ENCODE data around the gene BAHCC1. TPM values are rescaled to one million over a fixed set of nuclear protein-coding genes. Genes with fewer than 3 reads are reported as not detected.

BAHCC1 gene
- polyA plus RNA-seq, 2 donors = 3.0 to 9.1 TPM

- 69% methylated on average over 18 of the region's 18 CpGs for WGBS, 2 donors
- Histone ChIP-seq H3K9me3 (ENCODE audit: control insufficient read depth in 2 of 2, insufficient read depth in 1 of 2, low read depth in 1 of 2, low read length in 1 of 2) (no peaks in the 10 kb centered on the region), H3K36me3 (ENCODE audit: control insufficient read depth in 2 of 2, insufficient read depth in 2 of 2, low read length in 1 of 2) (no peaks in the 10 kb centered on the region), H3K4me3 (ENCODE audit: low read depth in 1 of 2, low read length in 2 of 2) (peak overlapping the region in 1 of 2 donors; percentile 35), H3K4me1 (ENCODE audit: control insufficient read depth in 2 of 2, insufficient read depth in 2 of 2, low read length in 1 of 2) (peaks cover 8 to 13% of the 10 kb centered on the region in 2 donors), H3K27me3 (ENCODE audit: control insufficient read depth in 1 of 2, insufficient read depth in 2 of 2, low read length in 2 of 2) (no peaks in the 10 kb centered on the region), H3K27ac (ENCODE audit: low read depth in 2 of 2, low read length in 1 of 2) (no peak overlapping the region)
Measured at GRCh38 chr17:81481815-81482505, 86.7 kb downstream of the BAHCC1 start.

DNA sequence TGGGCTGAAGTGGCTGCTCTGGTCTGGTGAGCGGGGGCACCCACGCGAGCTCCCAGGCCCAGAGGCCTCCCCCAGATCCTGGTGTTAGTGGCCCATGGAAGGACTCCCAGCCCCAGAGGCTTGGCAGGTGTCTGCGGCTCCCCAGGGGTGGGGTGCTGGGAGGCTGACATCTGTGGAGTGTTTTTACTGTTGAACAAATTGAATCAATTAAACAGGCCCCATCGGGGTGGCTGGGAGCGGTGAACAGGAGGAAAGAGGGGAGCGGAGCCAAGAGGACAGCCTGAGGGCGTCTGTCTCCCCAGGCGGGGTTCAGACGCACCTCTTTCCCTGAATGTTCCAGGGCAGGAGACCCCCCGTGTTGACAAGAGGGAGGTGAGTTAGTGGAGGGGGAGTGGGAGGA lies 87.4 kb downstream of the BAHCC1 start:
- Histone ChIP-seq H3K27ac (ENCODE audit: low read depth in 2 of 2, low read length in 1 of 2) (no peak overlapping the region), H3K4me1 (ENCODE audit: control insufficient read depth in 2 of 2, insufficient read depth in 2 of 2, low read length in 1 of 2) (peaks cover 11 to 16% of the 10 kb centered on the region in 2 donors)
- 52 to 67% methylated on average over 11 of the region's 11 CpGs for WGBS, 2 donors

GRCh38 chr17:81483085-81483861 lies 88.0 kb downstream of the BAHCC1 start:
- no peaks in the 10 kb centered on the region for H3K27me3 ChIP-seq (ENCODE audit: control insufficient read depth in 1 of 2, insufficient read depth in 2 of 2, low read length in 2 of 2)
- no peaks in the 10 kb centered on the region for H3K36me3 ChIP-seq (ENCODE audit: control insufficient read depth in 2 of 2, insufficient read depth in 2 of 2, low read length in 1 of 2)
- H3K9me3 ChIP-seq (ENCODE audit: control insufficient read depth in 2 of 2, insufficient read depth in 1 of 2, low read depth in 1 of 2, low read length in 1 of 2) = no peaks in the 10 kb centered on the region
- H3K4me3 ChIP-seq (ENCODE audit: low read depth in 1 of 2, low read length in 2 of 2) = peak overlapping the region in 1 of 2 donors; percentile 38
- peaks cover 12 to 17% of the 10 kb centered on the region in 2 donors for H3K4me1 ChIP-seq (ENCODE audit: control insufficient read depth in 2 of 2, insufficient read depth in 2 of 2, low read length in 1 of 2)
- 47 to 70% methylated on average over 29 of the region's 29 CpGs for WGBS, 2 donors
- H3K27ac ChIP-seq (ENCODE audit: low read depth in 2 of 2, low read length in 1 of 2) = no peak overlapping the region

More for the DNA sequence above, 87.4 kb downstream of the BAHCC1 start:
- Histone ChIP-seq H3K27me3 (ENCODE audit: control insufficient read depth in 1 of 2, insufficient read depth in 2 of 2, low read length in 2 of 2) (no peaks in the 10 kb centered on the region), H3K4me3 (ENCODE audit: low read depth in 1 of 2, low read length in 2 of 2) (no peak overlapping the region), H3K9me3 (ENCODE audit: control insufficient read depth in 2 of 2, insufficient read depth in 1 of 2, low read depth in 1 of 2, low read length in 1 of 2) (no peaks in the 10 kb centered on the region), H3K36me3 (ENCODE audit: control insufficient read depth in 2 of 2, insufficient read depth in 2 of 2, low read length in 1 of 2) (no peaks in the 10 kb centered on the region)

- 12 to 13% methylated on average over 20 to 32 of the region's 32 CpGs for WGBS, 2 donors
- H3K4me3 ChIP-seq (ENCODE audit: low read depth in 1 of 2, low read length in 2 of 2) = peak overlapping the region; percentile 5 to 38
- no peaks in the 10 kb centered on the region for H3K36me3 ChIP-seq (ENCODE audit: control insufficient read depth in 2 of 2, insufficient read depth in 2 of 2, low read length in 1 of 2)
- H3K27ac ChIP-seq (ENCODE audit: low read depth in 2 of 2, low read length in 1 of 2) = no peak overlapping the region
- H3K9me3 ChIP-seq (ENCODE audit: control insufficient read depth in 2 of 2, insufficient read depth in 1 of 2, low read depth in 1 of 2, low read length in 1 of 2) = no peaks in the 10 kb centered on the region
- no peaks in the 10 kb centered on the region for H3K27me3 ChIP-seq (ENCODE audit: control insufficient read depth in 1 of 2, insufficient read depth in 2 of 2, low read length in 2 of 2)
- peaks cover 14 to 17% of the 10 kb centered on the region in 2 donors for H3K4me1 ChIP-seq (ENCODE audit: control insufficient read depth in 2 of 2, insufficient read depth in 2 of 2, low read length in 1 of 2)
Measured at GRCh38 chr17:81483862-81484194, 88.6 kb downstream of the BAHCC1 start.

- H3K27ac ChIP-seq (ENCODE audit: low read depth in 2 of 2, low read length in 1 of 2) = no peak overlapping the region
- H3K4me3 ChIP-seq (ENCODE audit: low read depth in 1 of 2, low read length in 2 of 2) = peak overlapping the region; percentile 5 to 38
- H3K4me1 ChIP-seq (ENCODE audit: control insufficient read depth in 2 of 2, insufficient read depth in 2 of 2, low read length in 1 of 2) = peaks cover 14 to 17% of the 10 kb centered on the region in 2 donors
- no peaks in the 10 kb centered on the region for H3K27me3 ChIP-seq (ENCODE audit: control insufficient read depth in 1 of 2, insufficient read depth in 2 of 2, low read length in 2 of 2)
- WGBS, 2 donors = 5 to 6% methylated on average over 53 to 60 of the region's 60 CpGs
- no peaks in the 10 kb centered on the region for H3K9me3 ChIP-seq (ENCODE audit: control insufficient read depth in 2 of 2, insufficient read depth in 1 of 2, low read depth in 1 of 2, low read length in 1 of 2)
- H3K36me3 ChIP-seq (ENCODE audit: control insufficient read depth in 2 of 2, insufficient read depth in 2 of 2, low read length in 1 of 2) = no peaks in the 10 kb centered on the region
Measured at GRCh38 chr17:81484195-81484979, 89.1 kb downstream of the BAHCC1 start.

GRCh38 chr17:81486199-81486810 lies 91.0 kb downstream of the BAHCC1 start:
- Histone ChIP-seq H3K27ac (ENCODE audit: low read depth in 2 of 2, low read length in 1 of 2) (no peak overlapping the region), H3K36me3 (ENCODE audit: control insufficient read depth in 2 of 2, insufficient read depth in 2 of 2, low read length in 1 of 2) (no peaks in the 10 kb centered on the region), H3K4me1 (ENCODE audit: control insufficient read depth in 2 of 2, insufficient read depth in 2 of 2, low read length in 1 of 2) (peaks cover 11 to 13% of the 10 kb centered on the region in 2 donors), H3K9me3 (ENCODE audit: control insufficient read depth in 2 of 2, insufficient read depth in 1 of 2, low read depth in 1 of 2, low read length in 1 of 2) (no peaks in the 10 kb centered on the region), H3K4me3 (ENCODE audit: low read depth in 1 of 2, low read length in 2 of 2) (no peak overlapping the region), H3K27me3 (ENCODE audit: control insufficient read depth in 1 of 2, insufficient read depth in 2 of 2, low read length in 2 of 2) (no peaks in the 10 kb centered on the region)
- WGBS, 2 donors = 74 to 77% methylated on average over 17 of the region's 17 CpGs

DNA sequence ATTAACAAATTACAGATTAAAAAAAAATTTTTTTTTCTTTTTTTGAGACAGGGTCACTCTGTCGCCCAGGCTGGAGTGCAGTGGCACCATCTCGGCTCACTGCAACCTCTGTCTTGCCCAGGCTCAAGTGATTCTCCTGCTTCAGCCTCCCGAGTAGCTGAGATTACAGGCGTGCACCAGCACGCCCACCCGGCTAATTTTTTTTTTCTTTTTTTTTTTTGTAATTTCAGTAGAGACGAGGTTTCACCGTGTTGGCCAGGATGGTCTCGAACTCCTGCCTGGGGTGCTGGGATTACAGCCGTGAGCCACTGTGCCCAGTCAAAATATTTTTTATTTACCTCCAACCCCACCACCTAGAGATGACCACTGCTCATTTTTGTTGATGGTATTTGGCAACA lies 91.8 kb downstream of the BAHCC1 start:
- Histone ChIP-seq H3K27me3 (ENCODE audit: control insufficient read depth in 1 of 2, insufficient read depth in 2 of 2, low read length in 2 of 2) (no peaks in the 10 kb centered on the region), H3K4me1 (ENCODE audit: control insufficient read depth in 2 of 2, insufficient read depth in 2 of 2, low read length in 1 of 2) (peaks cover 11 to 12% of the 10 kb centered on the region in 2 donors), H3K27ac (ENCODE audit: low read depth in 2 of 2, low read length in 1 of 2) (no peak overlapping the region), H3K9me3 (ENCODE audit: control insufficient read depth in 2 of 2, insufficient read depth in 1 of 2, low read depth in 1 of 2, low read length in 1 of 2) (no peaks in the 10 kb centered on the region), H3K36me3 (ENCODE audit: control insufficient read depth in 2 of 2, insufficient read depth in 2 of 2, low read length in 1 of 2) (no peaks in the 10 kb centered on the region), H3K4me3 (ENCODE audit: low read depth in 1 of 2, low read length in 2 of 2) (peak overlapping the region in 1 of 2 donors; percentile 49)
- WGBS, 2 donors = 59 to 64% methylated on average over 10 of the region's 10 CpGs

- whole genome bisulfite sequencing, 2 donors = 8 to 12% methylated on average over 57 to 87 of the region's 87 CpGs
- H3K27me3 ChIP-seq (ENCODE audit: control insufficient read depth in 1 of 2, insufficient read depth in 2 of 2, low read length in 2 of 2) = no peaks in the 10 kb centered on the region
- H3K9me3 ChIP-seq (ENCODE audit: control insufficient read depth in 2 of 2, insufficient read depth in 1 of 2, low read depth in 1 of 2, low read length in 1 of 2) = no peaks in the 10 kb centered on the region
- H3K4me1 ChIP-seq (ENCODE audit: control insufficient read depth in 2 of 2, insufficient read depth in 2 of 2, low read length in 1 of 2) = peaks cover 11 to 12% of the 10 kb centered on the region in 2 donors
- no peaks in the 10 kb centered on the region for H3K36me3 ChIP-seq (ENCODE audit: control insufficient read depth in 2 of 2, insufficient read depth in 2 of 2, low read length in 1 of 2)
- H3K4me3 ChIP-seq (ENCODE audit: low read depth in 1 of 2, low read length in 2 of 2) = peak overlapping the region; percentile 49 to 56
- H3K27ac ChIP-seq (ENCODE audit: low read depth in 2 of 2, low read length in 1 of 2) = peak overlapping the region; percentile 60 to 68
Measured at GRCh38 chr17:81487487-81488275, 92.4 kb downstream of the BAHCC1 start.
